Gastroesophageal sphincter (tissue), 4 donors: Measurements from ENCODE around the gene TPT1. TPM values are rescaled to one million over a fixed set of nuclear protein-coding genes. Genes with fewer than 3 reads are reported as not detected.
"Not testable (repeated sequence)": the region's sequence is repeated elsewhere in the genome, so short reads cannot be mapped to it uniquely, and the experiment has no call there.

ENCODE experiments used
- ATAC-seq: fragments of 150-250 bp; one replicate; pipeline ENCODE4 v1.9.1; 2016; ENCODE audit warnings: mild to moderate bottlenecking, moderate library complexity
- H3K27ac ChIP-seq, 4 donors: fragments of 200-600 bp; sonication (generic) in 3 of 4; 1 replicate in 3 of 4; 2 replicates in 1 of 4; pipeline ENCODE4 v1.5.1; 2016 to 2019
- H3K27me3 ChIP-seq: fragments of 200-600 bp; sonication (generic); one replicate; pipeline ENCODE4 v1.5.1; 2019
- H3K36me3 ChIP-seq, 2 donors: fragments of 200-600 bp; sonication (generic); one replicate each; pipeline ENCODE4 v1.5.1; 2019; ENCODE audit warnings: control low read depth in 1 of 2
- H3K4me1 ChIP-seq, 3 donors: fragments of 200-600 bp; sonication (generic); 1 replicate in 2 of 3; 2 replicates in 1 of 3; pipeline ENCODE4 v1.5.1; 2016 to 2019; ENCODE audit warnings: control low read depth in 2 of 3
- H3K4me3 ChIP-seq, 2 donors: fragments of 200-600 bp; sonication (generic); one replicate each; pipeline ENCODE4 v1.5.1; 2019; ENCODE audit warnings: mild to moderate bottlenecking in 1 of 2, moderate library complexity in 1 of 2
- H3K9me3 ChIP-seq, 3 donors: fragments of 200-600 bp; sonication (generic); one replicate each; pipeline ENCODE4 v1.5.1; 2017 to 2019; ENCODE audit warnings: control low read depth in 2 of 3
- CTCF ChIP-seq, 4 experiments: fragments of 200-600 bp in 2 of 4; fragments of 450-650 bp in 2 of 4; sonication (generic) in 1 of 4; IDR thresholded peaks; one replicate each; pipeline ENCODE4 v1.5.1; 2017 to 2019; ENCODE audit warnings: antibody characterized with exemption in 4 of 4, mild to moderate bottlenecking in 2 of 4, moderate library complexity in 2 of 4
- EP300 ChIP-seq: sonication (generic); formaldehyde crosslinking; IDR thresholded peaks from one replicate; pipeline ENCODE4 v1.6.1; 2017; ENCODE audit warnings: antibody characterized with exemption, mild to moderate bottlenecking
- POLR2A ChIP-seq, 2 donors: fragments of 450-650 bp; IDR thresholded peaks; one replicate each; pipeline ENCODE4 v1.6.1; 2017; ENCODE audit warnings: antibody characterized with exemption in 2 of 2, mild to moderate bottlenecking in 2 of 2, moderate library complexity in 1 of 2
- POLR2AphosphoS5 ChIP-seq: sonication (generic); formaldehyde crosslinking; IDR thresholded peaks from one replicate; pipeline ENCODE4 v1.6.1; 2017; ENCODE audit warnings: antibody characterized with exemption
- WGBS, 2 donors: methylation state at CpG; one replicate each; pipeline ENCODE4 v1.1.5; 2018; ENCODE audit warnings: low coverage in 1 of 2; 5-methylcytosine and 5-hydroxymethylcytosine counted together
- total RNA-seq, 4 donors: library from RNA; depleted of rRNA; stranded (reverse); fragments of >200 nt; gene quantifications; one replicate each; pipeline ENCODE4 v1.1.0, GENCODE V29; 2016

Gene TPT1
- total RNA-seq = 1,000 to 10,000 TPM; 1,925 to 3,753 (median 2,929) TPM

- Histone ChIP-seq H3K27me3 (no peaks in the 10 kb centered on the region), H3K27ac (peak within 1 kb of the TSS; percentile 97 to 100 (median 100)), H3K4me3 (peak within 1 kb of the TSS; percentile 87 to 90), H3K36me3 (peaks cover 9 to 61% of the 10 kb centered on the region in 2 donors), H3K4me1 (peaks cover 10 to 55% (median 29%) of the 10 kb centered on the region in 3 donors), H3K9me3 (no peaks in the 10 kb centered on the region)
- TF ChIP-seq EP300 (peak; percentile 65), CTCF (IDR thresholded peaks at IDR 0.05) (peak in 1 of 4 experiments; percentile 1), POLR2A (IDR thresholded peaks at IDR 0.05) (peak; percentile 92 to 96), POLR2AphosphoS5 (peak; percentile 97)
- 0% methylated on average over 6 of the region's 67 CpGs; no CpG with 5 or more reads in 1 of the 2 donors for WGBS, 2 donors
- peak; percentile 92 for ATAC-seq
Observed at GRCh38 chr13:45341034-45341798, at the start of gene TPT1. Gene TPT1 (minus strand): TSS chr13:45341183. CDS start chr13:45341069, 114 bp downstream.

- not testable (repeated sequence) for ATAC-seq, H3K27me3 ChIP-seq, H3K9me3 ChIP-seq, H3K4me3 ChIP-seq, H3K27ac ChIP-seq
- H3K4me1 ChIP-seq = peaks cover 0 to 15% (median 0%) of the 10 kb centered on the region in 3 donors
- peaks cover 0 to 47% of the 10 kb centered on the region in 2 donors for H3K36me3 ChIP-seq
- WGBS, 2 donors = 89 to 91% methylated on average over 8 to 9 of the region's 9 CpGs
Observed at GRCh38 chr13:45390348-45390747, 49.4 kb upstream of the TPT1 start.

- 67 to 94% methylated on average over 1 to 4 of the region's 4 CpGs for WGBS, 2 donors
- Histone ChIP-seq H3K27me3 (no peaks in the 10 kb centered on the region), H3K4me3 (no peak overlapping the region), H3K27ac (no peak overlapping the region), H3K36me3 (peaks cover 0 to 59% of the 10 kb centered on the region in 2 donors), H3K9me3 (no peaks in the 10 kb centered on the region), H3K4me1 (peaks cover 0 to under 1% (median 0%) of the 10 kb centered on the region in 3 donors)
- no peak for TF ChIP-seq POLR2A (IDR thresholded peaks at IDR 0.05)
- TF ChIP-seq POLR2AphosphoS5 = no peak
- no peak for TF ChIP-seq EP300
- no peak for ATAC-seq
Observed at GRCh38 chr13:45388664-45389063, 47.7 kb upstream of the TPT1 start.

- not testable (repeated sequence) for H3K27me3 ChIP-seq, ATAC-seq, H3K4me1 ChIP-seq, H3K4me3 ChIP-seq, H3K9me3 ChIP-seq, H3K27ac ChIP-seq
- H3K36me3 ChIP-seq = peaks cover 0 to 57% of the 10 kb centered on the region in 2 donors
- WGBS, 2 donors = 87 to 92% methylated on average over 14 to 15 of the region's 17 CpGs
Observed at GRCh38 chr13:45386892-45387575, 46.1 kb upstream of the TPT1 start.

GRCh38 chr13:45385907-45386553 lies 45.0 kb upstream of the TPT1 start:
- Histone ChIP-seq H3K9me3 (no peaks in the 10 kb centered on the region), H3K4me3 (no peak overlapping the region), H3K36me3 (peaks cover 0 to 52% of the 10 kb centered on the region in 2 donors), H3K27me3 (no peaks in the 10 kb centered on the region), H3K4me1 (no peaks in the 10 kb centered on the region), H3K27ac (no peak overlapping the region)
- 96 to 100% methylated on average over 2 to 3 of the region's 5 CpGs for WGBS, 2 donors
- TF ChIP-seq POLR2A (IDR thresholded peaks at IDR 0.05) (no peak), CTCF (IDR thresholded peaks at IDR 0.05) (no peak), EP300 (no peak), POLR2AphosphoS5 (no peak)
- no peak for ATAC-seq

- H3K9me3 ChIP-seq = no peaks in the 10 kb centered on the region
- TF ChIP-seq CTCF (IDR thresholded peaks at IDR 0.05) (no peak), EP300 (no peak), POLR2AphosphoS5 (no peak), POLR2A (IDR thresholded peaks at IDR 0.05) (no peak)
- no peaks in the 10 kb centered on the region for H3K27me3 ChIP-seq
- H3K27ac ChIP-seq = no peak overlapping the region
- H3K36me3 ChIP-seq = peaks cover 0 to 46% of the 10 kb centered on the region in 2 donors
- H3K4me1 ChIP-seq = no peaks in the 10 kb centered on the region
- no peak overlapping the region for H3K4me3 ChIP-seq
- WGBS, 2 donors = 93 to 100% methylated on average over 3 to 5 of the region's 5 CpGs
- ATAC-seq = no peak
Observed at GRCh38 chr13:45385320-45385719, 44.3 kb upstream of the TPT1 start.
